SU-DHL-6 (cell line): ENCODE results near the gene C20orf96.
"Not testable (repeated sequence)": the region's sequence is repeated elsewhere in the genome, so short reads cannot be mapped to it uniquely, and the experiment has no call there.

Experiments used
- CTCF ChIP-seq: fragments of 200-600 bp; sonication (generic); IDR thresholded peaks from one replicate; pipeline ENCODE4 v1.5.1; 2017; ENCODE audit warnings: antibody characterized with exemption, mild to moderate bottlenecking, low read length, moderate library complexity; ENCODE audit not compliant: insufficient read depth, poor library complexity, severe bottlenecking
- EZH2phosphoT487 ChIP-seq: fragments of 200-600 bp; sonication (generic), shearing (Covaris generic); conservative IDR thresholded peaks from 2 replicates; pipeline ENCODE4 v1.6.1; 2018; ENCODE audit warnings: mild to moderate bottlenecking, antibody characterized with exemption, low read length, moderate library complexity, mixed read lengths

- not testable (repeated sequence) for TF ChIP-seq EZH2phosphoT487, CTCF
These were observed 37.1 kb downstream of the C20orf96 start for GRCh38 chr20:253447-253846.
